Body of pancreas (tissue), 4 donors: ENCODE results near the gene MPP3.
"Not testable (repeated sequence)": the region's sequence is repeated elsewhere in the genome, so short reads cannot be mapped to it uniquely, and the experiment has no call there.

Experiments
- CTCF ChIP-seq, 7 experiments: fragments of 450-650 bp in 4 of 7; fragments of 200-600 bp in 3 of 7; sonication (generic) in 3 of 7; IDR thresholded peaks; one replicate each; pipeline ENCODE4 v1.5.1; 2016 to 2019; ENCODE audit warnings: antibody characterized with exemption in 7 of 7
- POLR2A ChIP-seq, 3 donors: fragments of 450-650 bp; IDR thresholded peaks; one replicate each; pipeline ENCODE4 v1.6.1; 2016; ENCODE audit warnings: antibody characterized with exemption in 3 of 3, mild to moderate bottlenecking in 2 of 3

GRCh38 chr17:43798024-43798423, 34.9 kb downstream of the MPP3 start:
- TF ChIP-seq POLR2A, CTCF (IDR thresholded peaks at IDR 0.05): not testable (repeated sequence)
